Measurements from ENCODE around the gene MLH1.
"Not testable (repeated sequence)": the region's sequence is repeated elsewhere in the genome, so short reads cannot be mapped to it uniquely, and the experiment has no call there.

MLH1 gene

DNA sequence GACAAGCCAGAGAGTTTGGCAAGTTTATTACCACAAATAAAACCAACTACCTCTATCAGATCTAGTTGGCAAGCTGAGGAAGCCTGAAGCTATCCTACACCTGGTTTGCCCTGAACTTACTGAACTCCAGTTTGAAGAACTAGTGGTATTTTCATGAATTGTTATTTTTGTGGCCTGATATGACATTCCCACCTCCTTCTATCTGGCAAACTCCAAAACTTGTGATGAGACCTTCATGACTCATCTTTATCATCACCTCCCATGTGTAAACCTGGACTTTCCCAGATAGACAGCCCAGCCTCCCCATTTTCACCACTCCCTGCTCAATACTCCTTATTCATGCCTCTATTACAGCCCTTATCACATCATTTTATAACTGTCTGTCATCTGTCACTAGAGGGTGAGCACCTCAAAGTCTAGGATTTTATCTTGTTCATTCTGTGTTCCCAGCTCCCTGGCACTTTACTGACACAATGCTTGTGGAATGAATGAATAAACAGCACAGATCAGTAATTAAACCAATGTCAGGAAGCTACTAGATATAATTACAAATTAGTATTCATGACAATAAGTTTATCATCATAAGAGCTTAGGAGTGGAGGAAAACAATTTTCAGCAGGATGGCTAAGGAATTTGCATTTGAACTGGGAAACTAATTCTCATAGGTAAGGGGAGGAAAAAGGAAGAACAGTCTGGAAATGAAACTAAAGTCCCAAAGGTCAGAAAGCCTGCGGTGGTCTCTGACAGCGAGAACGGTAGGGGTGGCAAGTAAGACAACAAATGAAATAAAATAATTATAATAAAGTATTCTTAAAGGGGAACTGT, 35.2 kb upstream of the MLH1 start:
- H3K9me3 ChIP-seq (ENCODE audit: control insufficient read depth in 1 of 2, low read length in 2 of 2), result no peaks in the 10 kb centered on the region
- peak overlapping the region in 1 of 2 donors; percentile 17 for H3K4me3 ChIP-seq (ENCODE audit: low read depth in 1 of 2, low read length in 2 of 2)
- H3K27ac ChIP-seq (ENCODE audit: low read depth, low read length), result no peak overlapping the region
- peaks cover 5 to 13% of the 10 kb centered on the region in 2 donors for H3K4me1 ChIP-seq (ENCODE audit: control insufficient read depth in 1 of 2, insufficient read depth in 2 of 2, low read length in 2 of 2)
- no peaks in the 10 kb centered on the region for H3K27me3 ChIP-seq (ENCODE audit: control insufficient read depth in 1 of 2, insufficient read depth in 2 of 2, low read length in 2 of 2)
- no peaks in the 10 kb centered on the region for H3K36me3 ChIP-seq (ENCODE audit: control insufficient read depth in 1 of 2, insufficient read depth in 2 of 2, low read length in 2 of 2)
- H3K9ac ChIP-seq (ENCODE audit: low read depth in 1 of 2, low read length in 2 of 2), result no peak overlapping the region

DNA sequence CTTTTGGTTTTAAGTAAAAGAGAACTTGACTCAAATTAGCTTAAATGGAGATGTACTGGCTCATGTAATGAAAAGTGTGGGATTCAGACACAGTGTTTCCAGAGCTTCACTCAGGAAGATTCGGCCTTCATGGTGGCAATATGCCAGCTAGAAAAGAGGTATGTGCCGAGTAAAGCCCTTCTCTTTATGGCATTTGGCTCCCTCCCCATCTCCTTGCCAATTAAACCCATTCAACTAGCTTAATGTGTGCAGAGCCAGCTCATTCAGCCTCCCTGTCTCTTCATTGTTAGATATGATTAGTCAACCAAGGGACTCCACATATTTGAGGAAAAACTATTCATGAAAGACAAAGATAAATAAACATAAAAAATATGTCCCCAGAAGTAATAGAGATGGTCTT, 33.5 kb upstream of the MLH1 start:
- Histone ChIP-seq H3K9ac (ENCODE audit: low read depth in 1 of 2, low read length in 2 of 2) (no peak overlapping the region), H3K27ac (ENCODE audit: low read depth, low read length) (no peak overlapping the region)

DNA sequence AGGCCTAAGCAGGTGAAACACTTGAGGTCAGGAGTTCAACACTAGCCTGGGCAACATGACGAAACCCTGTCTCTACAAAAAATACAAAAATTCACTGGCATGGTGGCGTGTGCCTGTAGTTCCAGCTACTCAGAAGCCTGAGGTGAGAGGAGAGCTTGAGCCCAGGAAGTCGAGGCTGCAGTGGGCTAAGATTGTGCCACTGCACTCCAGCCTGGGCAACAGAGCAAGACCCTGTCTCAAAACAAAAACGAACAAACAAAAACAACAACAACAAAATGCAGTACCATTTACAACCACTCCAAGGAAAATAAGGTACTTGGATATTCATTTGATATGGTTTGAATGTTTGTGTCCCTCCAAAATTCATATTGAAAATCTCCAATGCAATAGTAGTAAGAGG, 32.8 kb upstream of the MLH1 start:
- no peak overlapping the region for H3K4me3 ChIP-seq (ENCODE audit: low read depth in 1 of 2, low read length in 2 of 2)

More for the DNA sequence above, 33.5 kb upstream of the MLH1 start:
- Histone ChIP-seq H3K36me3 (ENCODE audit: control insufficient read depth in 1 of 2, insufficient read depth in 2 of 2, low read length in 2 of 2) (no peaks in the 10 kb centered on the region), H3K4me3 (ENCODE audit: low read depth in 1 of 2, low read length in 2 of 2) (no peak overlapping the region), H3K4me1 (ENCODE audit: control insufficient read depth in 1 of 2, insufficient read depth in 2 of 2, low read length in 2 of 2) (peaks cover 5 to 9% of the 10 kb centered on the region in 2 donors), H3K27me3 (ENCODE audit: control insufficient read depth in 1 of 2, insufficient read depth in 2 of 2, low read length in 2 of 2) (no peaks in the 10 kb centered on the region), H3K9me3 (ENCODE audit: control insufficient read depth in 1 of 2, low read length in 2 of 2) (no peaks in the 10 kb centered on the region)

DNA sequence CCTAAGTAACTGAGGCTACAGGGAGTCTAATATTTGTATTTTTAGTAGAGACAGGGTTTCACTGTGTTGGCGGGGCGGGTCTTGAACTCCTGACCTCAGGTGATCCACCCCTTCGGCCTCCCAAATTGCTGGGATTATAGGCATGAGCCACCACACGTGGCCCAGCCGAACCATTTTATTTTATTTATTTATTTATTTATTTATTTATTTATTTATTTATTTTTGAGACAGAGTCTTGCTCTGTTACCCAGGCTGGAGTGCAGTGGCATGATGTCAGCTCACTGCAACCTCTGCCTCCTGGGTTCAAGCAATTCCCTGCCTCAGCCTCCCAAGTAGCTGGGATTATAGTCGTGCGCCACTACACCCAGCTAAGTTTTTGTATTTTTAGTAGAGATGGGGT, 30.3 kb upstream of the MLH1 start:
- not testable (repeated sequence) for H3K9me3 ChIP-seq (ENCODE audit: control insufficient read depth in 1 of 2, low read length in 2 of 2); H3K36me3 ChIP-seq (ENCODE audit: control insufficient read depth in 1 of 2, insufficient read depth in 2 of 2, low read length in 2 of 2); H3K27ac ChIP-seq (ENCODE audit: low read depth, low read length); H3K27me3 ChIP-seq (ENCODE audit: control insufficient read depth in 1 of 2, insufficient read depth in 2 of 2, low read length in 2 of 2); H3K4me3 ChIP-seq (ENCODE audit: low read depth in 1 of 2, low read length in 2 of 2); H3K9ac ChIP-seq (ENCODE audit: low read depth in 1 of 2, low read length in 2 of 2); H3K4me1 ChIP-seq (ENCODE audit: control insufficient read depth in 1 of 2, insufficient read depth in 2 of 2, low read length in 2 of 2)

More for the DNA sequence above, 32.8 kb upstream of the MLH1 start:
- Histone ChIP-seq H3K27me3 (ENCODE audit: control insufficient read depth in 1 of 2, insufficient read depth in 2 of 2, low read length in 2 of 2) (no peaks in the 10 kb centered on the region), H3K9ac (ENCODE audit: low read depth in 1 of 2, low read length in 2 of 2) (no peak overlapping the region), H3K4me1 (ENCODE audit: control insufficient read depth in 1 of 2, insufficient read depth in 2 of 2, low read length in 2 of 2) (peaks cover 5 to 9% of the 10 kb centered on the region in 2 donors), H3K9me3 (ENCODE audit: control insufficient read depth in 1 of 2, low read length in 2 of 2) (no peaks in the 10 kb centered on the region), H3K27ac (ENCODE audit: low read depth, low read length) (no peak overlapping the region), H3K36me3 (ENCODE audit: control insufficient read depth in 1 of 2, insufficient read depth in 2 of 2, low read length in 2 of 2) (no peaks in the 10 kb centered on the region)

DNA sequence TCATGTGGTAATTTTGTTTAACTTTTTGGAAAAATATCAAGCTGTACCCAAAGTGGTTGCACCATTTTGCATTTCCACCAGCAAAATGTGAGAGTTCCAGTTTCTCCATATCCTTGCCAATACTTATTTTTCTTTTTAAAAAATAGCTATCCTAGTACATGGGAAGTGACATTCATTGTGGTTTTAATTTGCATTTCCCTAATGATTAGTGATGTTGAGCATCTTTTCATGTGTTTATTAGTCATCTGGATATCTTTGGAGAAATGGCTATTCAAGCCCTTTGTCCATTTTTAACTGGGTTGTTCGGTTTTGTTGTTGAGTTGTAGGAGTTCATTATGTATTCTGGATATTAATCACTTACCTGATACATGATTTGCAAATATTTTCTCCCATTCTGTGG, 29.0 kb upstream of the MLH1 start:
- Histone ChIP-seq H3K9me3 (ENCODE audit: control insufficient read depth in 1 of 2, low read length in 2 of 2) (no peaks in the 10 kb centered on the region), H3K27ac (ENCODE audit: low read depth, low read length) (no peak overlapping the region), H3K4me1 (ENCODE audit: control insufficient read depth in 1 of 2, insufficient read depth in 2 of 2, low read length in 2 of 2) (no peaks in the 10 kb centered on the region), H3K4me3 (ENCODE audit: low read depth in 1 of 2, low read length in 2 of 2) (no peak overlapping the region), H3K36me3 (ENCODE audit: control insufficient read depth in 1 of 2, insufficient read depth in 2 of 2, low read length in 2 of 2) (no peaks in the 10 kb centered on the region), H3K27me3 (ENCODE audit: control insufficient read depth in 1 of 2, insufficient read depth in 2 of 2, low read length in 2 of 2) (no peaks in the 10 kb centered on the region), H3K9ac (ENCODE audit: low read depth in 1 of 2, low read length in 2 of 2) (no peak overlapping the region)

DNA sequence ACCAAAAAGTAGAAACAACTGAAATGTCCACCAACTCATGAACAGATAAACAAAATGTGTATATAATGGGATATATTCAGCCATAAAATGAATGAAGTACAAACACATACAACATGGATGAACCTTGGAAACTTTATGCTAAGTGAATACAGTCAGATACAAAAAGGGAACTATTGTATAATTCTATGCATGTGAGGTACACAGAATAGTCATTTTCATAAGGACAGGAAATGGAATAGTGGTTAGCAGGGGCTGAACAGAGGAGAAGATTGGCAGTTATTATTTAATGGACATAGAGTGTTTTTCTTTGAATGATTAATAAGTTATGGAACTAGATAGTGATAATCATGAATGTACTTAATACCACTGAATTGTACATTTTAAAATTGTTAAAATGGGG, 28.5 kb upstream of the MLH1 start:
- Histone ChIP-seq H3K4me3 (ENCODE audit: low read depth in 1 of 2, low read length in 2 of 2) (no peak overlapping the region), H3K9me3 (ENCODE audit: control insufficient read depth in 1 of 2, low read length in 2 of 2) (no peaks in the 10 kb centered on the region), H3K4me1 (ENCODE audit: control insufficient read depth in 1 of 2, insufficient read depth in 2 of 2, low read length in 2 of 2) (peaks cover 0 to 2% of the 10 kb centered on the region in 2 donors), H3K36me3 (ENCODE audit: control insufficient read depth in 1 of 2, insufficient read depth in 2 of 2, low read length in 2 of 2) (no peaks in the 10 kb centered on the region), H3K9ac (ENCODE audit: low read depth in 1 of 2, low read length in 2 of 2) (no peak overlapping the region), H3K27me3 (ENCODE audit: control insufficient read depth in 1 of 2, insufficient read depth in 2 of 2, low read length in 2 of 2) (no peaks in the 10 kb centered on the region), H3K27ac (ENCODE audit: low read depth, low read length) (no peak overlapping the region)

DNA sequence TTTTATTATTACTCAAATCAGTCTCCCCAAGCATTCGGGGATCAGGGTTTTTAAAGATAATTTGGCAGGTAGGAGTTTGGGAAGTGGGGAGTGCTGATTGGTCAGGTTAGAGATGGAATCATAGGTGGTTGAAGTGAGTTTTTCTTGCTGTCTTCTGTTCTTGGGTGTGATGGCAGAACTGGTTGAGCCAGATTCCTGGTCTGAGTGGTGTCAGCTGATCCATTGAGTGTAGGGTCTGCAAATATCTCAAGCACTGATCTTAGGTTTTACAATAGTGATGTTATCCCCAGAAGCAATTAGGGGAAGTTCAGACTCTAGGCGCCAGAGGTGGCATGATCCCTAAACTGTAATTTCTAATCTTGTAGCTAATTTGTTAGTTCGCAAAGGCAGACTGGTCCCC, 27.9 kb upstream of the MLH1 start:
- Histone ChIP-seq H3K4me1 (ENCODE audit: control insufficient read depth in 1 of 2, insufficient read depth in 2 of 2, low read length in 2 of 2) (peaks cover 0 to 4% of the 10 kb centered on the region in 2 donors), H3K36me3 (ENCODE audit: control insufficient read depth in 1 of 2, insufficient read depth in 2 of 2, low read length in 2 of 2) (no peaks in the 10 kb centered on the region), H3K4me3 (ENCODE audit: low read depth in 1 of 2, low read length in 2 of 2) (no peak overlapping the region)

DNA sequence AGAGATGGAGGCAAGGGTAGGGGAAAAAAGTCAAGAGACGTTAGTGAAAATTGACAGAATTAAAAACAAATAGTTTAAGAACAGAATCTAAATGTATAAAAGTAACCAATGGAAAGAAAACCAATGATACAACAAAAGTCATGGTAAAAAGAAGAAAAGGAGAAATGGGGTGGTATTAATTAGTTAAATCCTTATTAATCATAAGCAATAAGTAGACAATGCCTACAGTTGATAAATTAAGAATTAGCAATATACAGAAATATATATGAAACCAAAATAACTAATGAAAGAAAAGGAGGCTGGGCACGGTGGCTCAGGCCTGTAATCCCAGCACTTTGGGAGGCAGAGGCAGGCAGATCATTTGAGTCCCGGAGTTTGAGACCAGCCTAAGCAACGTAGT, 24.2 kb upstream of the MLH1 start:
- H3K9ac ChIP-seq (ENCODE audit: low read depth in 1 of 2, low read length in 2 of 2), result no peak overlapping the region
- H3K27ac ChIP-seq (ENCODE audit: low read depth, low read length), result no peak overlapping the region
- no peaks in the 10 kb centered on the region for H3K9me3 ChIP-seq (ENCODE audit: control insufficient read depth in 1 of 2, low read length in 2 of 2)
- no peaks in the 10 kb centered on the region for H3K27me3 ChIP-seq (ENCODE audit: control insufficient read depth in 1 of 2, insufficient read depth in 2 of 2, low read length in 2 of 2)
- no peak overlapping the region for H3K4me3 ChIP-seq (ENCODE audit: low read depth in 1 of 2, low read length in 2 of 2)
- no peaks in the 10 kb centered on the region for H3K36me3 ChIP-seq (ENCODE audit: control insufficient read depth in 1 of 2, insufficient read depth in 2 of 2, low read length in 2 of 2)
- peaks cover 0 to 4% of the 10 kb centered on the region in 2 donors for H3K4me1 ChIP-seq (ENCODE audit: control insufficient read depth in 1 of 2, insufficient read depth in 2 of 2, low read length in 2 of 2)

More for the DNA sequence above, 27.9 kb upstream of the MLH1 start:
- H3K27me3 ChIP-seq (ENCODE audit: control insufficient read depth in 1 of 2, insufficient read depth in 2 of 2, low read length in 2 of 2), result no peaks in the 10 kb centered on the region
- H3K27ac ChIP-seq (ENCODE audit: low read depth, low read length), result no peak overlapping the region
- H3K9me3 ChIP-seq (ENCODE audit: control insufficient read depth in 1 of 2, low read length in 2 of 2), result no peaks in the 10 kb centered on the region
- H3K9ac ChIP-seq (ENCODE audit: low read depth in 1 of 2, low read length in 2 of 2), result no peak overlapping the region

DNA sequence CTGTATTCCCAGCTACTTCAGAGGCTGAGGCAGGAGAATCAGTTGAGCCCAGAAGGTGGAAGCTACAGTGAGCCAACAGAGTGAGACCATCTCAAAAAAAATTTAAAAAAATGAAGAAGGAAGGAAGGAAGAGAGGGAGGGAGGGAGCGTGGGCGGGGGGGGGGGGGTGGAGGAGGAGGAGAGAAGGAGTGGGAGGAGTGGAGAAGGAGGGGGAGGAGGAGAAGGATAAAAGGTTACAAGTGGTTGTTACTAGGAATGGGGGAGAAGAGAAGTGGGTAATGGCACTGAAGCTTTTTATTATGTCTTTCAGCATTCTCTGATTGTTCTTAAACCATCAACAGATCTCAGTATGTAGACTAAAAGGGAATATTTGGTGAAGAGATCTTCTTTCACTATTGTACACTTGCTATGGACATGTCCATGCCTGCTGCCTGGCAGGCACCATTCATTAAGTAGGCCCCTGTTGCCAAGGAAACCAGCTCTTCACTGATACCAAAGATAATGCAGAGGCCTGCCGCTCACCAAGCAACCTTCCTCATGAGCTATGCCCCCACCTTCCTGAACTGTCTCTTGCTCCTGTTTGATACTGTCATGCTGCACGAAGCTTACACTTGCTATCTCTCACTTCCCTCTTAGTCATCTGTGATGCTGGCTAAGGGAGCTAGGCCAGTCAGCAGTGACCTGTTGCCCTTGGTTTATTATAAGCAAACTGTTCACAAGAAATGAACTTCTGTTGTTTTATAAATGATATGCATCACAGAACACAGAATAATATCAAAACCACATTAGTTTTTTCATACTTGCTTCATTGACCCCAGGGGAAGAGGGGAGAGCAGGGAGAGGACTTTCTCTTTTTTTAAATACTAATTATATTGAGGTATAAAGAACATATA, 23.5 kb upstream of the MLH1 start:
- Histone ChIP-seq H3K27me3 (ENCODE audit: control insufficient read depth in 1 of 2, insufficient read depth in 2 of 2, low read length in 2 of 2) (no peaks in the 10 kb centered on the region), H3K27ac (ENCODE audit: low read depth, low read length) (no peak overlapping the region), H3K9me3 (ENCODE audit: control insufficient read depth in 1 of 2, low read length in 2 of 2) (no peaks in the 10 kb centered on the region), H3K36me3 (ENCODE audit: control insufficient read depth in 1 of 2, insufficient read depth in 2 of 2, low read length in 2 of 2) (no peaks in the 10 kb centered on the region), H3K4me1 (ENCODE audit: control insufficient read depth in 1 of 2, insufficient read depth in 2 of 2, low read length in 2 of 2) (peaks cover 0 to 4% of the 10 kb centered on the region in 2 donors), H3K4me3 (ENCODE audit: low read depth in 1 of 2, low read length in 2 of 2) (no peak overlapping the region), H3K9ac (ENCODE audit: low read depth in 1 of 2, low read length in 2 of 2) (no peak overlapping the region)

DNA sequence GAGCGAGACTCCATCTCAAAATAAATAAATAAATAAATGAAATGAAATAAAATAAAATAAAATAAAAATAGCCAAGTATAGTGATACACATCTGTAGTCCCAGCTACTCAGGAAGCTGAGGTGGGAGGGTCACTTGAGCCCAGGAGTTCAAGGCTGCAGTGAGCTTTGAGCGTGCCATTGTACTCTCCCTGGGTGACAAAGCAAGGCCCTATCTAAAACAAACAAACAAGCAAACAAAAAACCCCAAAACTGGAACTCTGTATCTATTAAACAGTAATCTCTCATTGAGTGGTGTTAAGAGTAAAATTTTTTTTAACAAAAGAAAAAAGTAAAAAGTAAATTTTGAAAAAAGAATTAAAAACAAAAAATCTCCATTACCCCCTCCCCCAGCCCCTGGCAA, 21.2 kb upstream of the MLH1 start:
- H3K36me3 ChIP-seq (ENCODE audit: control insufficient read depth in 1 of 2, insufficient read depth in 2 of 2, low read length in 2 of 2), result no peaks in the 10 kb centered on the region
- no peaks in the 10 kb centered on the region for H3K27me3 ChIP-seq (ENCODE audit: control insufficient read depth in 1 of 2, insufficient read depth in 2 of 2, low read length in 2 of 2)
- no peak overlapping the region for H3K27ac ChIP-seq (ENCODE audit: low read depth, low read length)
- no peak overlapping the region for H3K9ac ChIP-seq (ENCODE audit: low read depth in 1 of 2, low read length in 2 of 2)
- H3K9me3 ChIP-seq (ENCODE audit: control insufficient read depth in 1 of 2, low read length in 2 of 2), result peaks cover 0 to 4% of the 10 kb centered on the region in 2 donors
- no peak overlapping the region for H3K4me3 ChIP-seq (ENCODE audit: low read depth in 1 of 2, low read length in 2 of 2)
- peaks cover 0 to 4% of the 10 kb centered on the region in 2 donors for H3K4me1 ChIP-seq (ENCODE audit: control insufficient read depth in 1 of 2, insufficient read depth in 2 of 2, low read length in 2 of 2)
